ENCODE measurements around the gene ECT2L. TPM values are rescaled to one million over a fixed set of nuclear protein-coding genes. Genes with fewer than 3 reads are reported as not detected.

Gene ECT2L
- total and polyA plus RNA-seq, 7 experiments from 2014 or later = 0.13 to 0.27 (median 0.15) TPM; not detected in 4

- peak overlapping the region; percentile 94 for H3K4me3 ChIP-seq (ENCODE audit: low read length)
- no peaks in the 10 kb centered on the region for H3K27me3 Mint-ChIP-seq
- H3K36me3 ChIP-seq (ENCODE audit: control insufficient read depth in 2 of 3, insufficient read depth in 3 of 3, low read length in 3 of 3) = peaks cover 0 to 4% (median 4%) of the 10 kb centered on the region in 3 experiments
- peaks cover 0 to 9% (median 5%) of the 10 kb centered on the region in 5 donors for H3K36me3 Mint-ChIP-seq
- ChIA-PET CTCF (interaction anchor here (1.0 kb wide), 1 partner anchor 656 kb away, joined by 3 read pairs; no protein-coding TSS in a partner anchor), POLR2A (interaction anchor here (0.7 to 2.4 kb wide), 5 partner anchors 225 to 906 kb away, joined by 3 to 27 read pairs (median 3); partner anchors contain the start of genes CITED2 and TNFAIP3)
- no peaks in the 10 kb centered on the region for H3K9me3 ChIP-seq (ENCODE audit: control insufficient read depth in 2 of 3, low read length in 3 of 3)
- ATAC-seq (no peak), DNase-seq (peak in 1 of 9 donors; percentile 13)
- peak overlapping the region; percentile 96 to 100 (median 100) for H3K27ac Mint-ChIP-seq
- no peaks in the 10 kb centered on the region for H3K27me3 ChIP-seq (ENCODE audit: control insufficient read depth in 2 of 2, insufficient read depth in 2 of 2, low read length in 2 of 2)
- peaks cover 4 to 38% (median 32%) of the 10 kb centered on the region in 7 donors for H3K4me1 Mint-ChIP-seq
- H3K9me3 Mint-ChIP-seq = peaks cover 0 to 2% (median 0%) of the 10 kb centered on the region in 11 donors
- intact Hi-C loops (cut with micrococcal nuclease) = loop anchor here (1.0 to 10.0 kb wide), 19 partner anchors 80 to 1950 kb away; partner anchors contain the start of genes ABRACL (in 2 of the 2), CITED2 (in 2 of the 2), HEBP2 (in 2 of the 2) and PERP (in 2 of the 2)
- H3K4me1 ChIP-seq (ENCODE audit: control insufficient read depth in 2 of 2, insufficient read depth in 2 of 2, low read length in 2 of 2) = peaks cover 6 to 10% of the 10 kb centered on the region in 2 donors
- peak overlapping the region; percentile 87 for H3K27ac ChIP-seq (ENCODE audit: low read depth, low read length)
- H3K4me3 Mint-ChIP-seq = peak overlapping the region; percentile 91 to 100 (median 99)
These were observed 23.2 kb upstream of the ECT2L start for GRCh38 chr6:138772596-138773176.

- CTCF ChIA-PET = interaction anchor here (0.6 to 1.0 kb wide), 2 partner anchors 46 to 657 kb away, joined by 3 to 4 read pairs; no protein-coding TSS in a partner anchor
These were observed 22.5 kb upstream of the ECT2L start, which contains the start of gene CCDC28A for GRCh38 chr6:138773177-138774091. TSS of gene CCDC28A (plus strand) at chr6:138773769. CDS start at chr6:138776121, 2,352 bp downstream.

GRCh38 chr6:138774370-138774769, 21.5 kb upstream of the ECT2L start:
- H3K36me3 Mint-ChIP-seq = peaks cover 6 to 23% (median 12%) of the 10 kb centered on the region in 5 donors
- no peaks in the 10 kb centered on the region for H3K27me3 ChIP-seq (ENCODE audit: control insufficient read depth in 2 of 2, insufficient read depth in 2 of 2, low read length in 2 of 2)
- peaks cover 6 to 10% of the 10 kb centered on the region in 2 donors for H3K4me1 ChIP-seq (ENCODE audit: control insufficient read depth in 2 of 2, insufficient read depth in 2 of 2, low read length in 2 of 2)
- H3K27ac Mint-ChIP-seq = peak overlapping the region; percentile 96 to 100 (median 100)
- CTCF ChIA-PET = no interaction called here
- H3K27me3 Mint-ChIP-seq = no peaks in the 10 kb centered on the region
- H3K27ac ChIP-seq (ENCODE audit: low read depth, low read length) = peak overlapping the region; percentile 87
- H3K4me1 Mint-ChIP-seq = peaks cover 6 to 46% (median 37%) of the 10 kb centered on the region in 7 donors
- H3K4me3 Mint-ChIP-seq = peak overlapping the region; percentile 91 to 100 (median 99)
- H3K9me3 Mint-ChIP-seq = peaks cover 0 to 2% (median 0%) of the 10 kb centered on the region in 11 donors
- no peak for DNase-seq
- ATAC-seq = no peak
- intact Hi-C loops (cut with micrococcal nuclease) = loop anchor here (5.0 to 10.0 kb wide), 6 partner anchors 338 to 1560 kb away; partner anchors contain the start of genes PERP (in 2 of the 2), IFNGR1 (in 1 of the 2) and TNFAIP3 (in 1 of the 2)
- peak overlapping the region; percentile 94 for H3K4me3 ChIP-seq (ENCODE audit: low read length)
- POLR2A ChIA-PET = interaction anchor here (2.4 kb wide), 1 partner anchor 600 kb away, joined by 27 read pairs; the partner anchor contains the start of gene CITED2
- peaks cover 4 to 6% (median 4%) of the 10 kb centered on the region in 3 experiments for H3K36me3 ChIP-seq (ENCODE audit: control insufficient read depth in 2 of 3, insufficient read depth in 3 of 3, low read length in 3 of 3)
- no peaks in the 10 kb centered on the region for H3K9me3 ChIP-seq (ENCODE audit: control insufficient read depth in 2 of 3, low read length in 3 of 3)

More at GRCh38 chr6:138773177-138774091, 22.5 kb upstream of the ECT2L start, which contains the start of gene CCDC28A:
- H3K27ac ChIP-seq (ENCODE audit: low read depth, low read length) = peak within 1 kb of the TSS; percentile 87
- DNase-seq (peak; percentile 86 to 98 (median 97)), ATAC-seq (peak; percentile 93)
- peaks cover 2 to 16% (median 11%) of the 10 kb centered on the region in 5 donors for H3K36me3 Mint-ChIP-seq
- peaks cover 0 to 2% (median 0%) of the 10 kb centered on the region in 11 donors for H3K9me3 Mint-ChIP-seq
- peak within 1 kb of the TSS; percentile 91 to 100 (median 99) for H3K4me3 Mint-ChIP-seq
- H3K4me1 ChIP-seq (ENCODE audit: control insufficient read depth in 2 of 2, insufficient read depth in 2 of 2, low read length in 2 of 2) = peaks cover 6 to 10% of the 10 kb centered on the region in 2 donors
- intact Hi-C loops (cut with micrococcal nuclease) = loop anchor here (1.0 to 10.0 kb wide), 19 partner anchors 81 to 1951 kb away; partner anchors contain the start of genes ABRACL (in 2 of the 2), CITED2 (in 2 of the 2), HEBP2 (in 2 of the 2) and PERP (in 2 of the 2)
- POLR2A ChIA-PET = interaction anchor here (0.7 to 2.4 kb wide), 6 partner anchors 226 to 907 kb away, joined by 3 to 27 read pairs (median 3); partner anchors contain the start of genes CITED2 and TNFAIP3
- peaks cover 4 to 39% (median 36%) of the 10 kb centered on the region in 7 donors for H3K4me1 Mint-ChIP-seq
- H3K9me3 ChIP-seq (ENCODE audit: control insufficient read depth in 2 of 3, low read length in 3 of 3) = no peaks in the 10 kb centered on the region
- H3K27me3 ChIP-seq (ENCODE audit: control insufficient read depth in 2 of 2, insufficient read depth in 2 of 2, low read length in 2 of 2) = no peaks in the 10 kb centered on the region
- peaks cover 4% of the 10 kb centered on the region in 3 experiments for H3K36me3 ChIP-seq (ENCODE audit: control insufficient read depth in 2 of 3, insufficient read depth in 3 of 3, low read length in 3 of 3)
- H3K27ac Mint-ChIP-seq = peak within 1 kb of the TSS; percentile 96 to 100 (median 100)
- H3K4me3 ChIP-seq (ENCODE audit: low read length) = peak within 1 kb of the TSS; percentile 94
- no peaks in the 10 kb centered on the region for H3K27me3 Mint-ChIP-seq

- no peak overlapping the region for H3K27ac ChIP-seq (ENCODE audit: low read depth, low read length)
- H3K4me1 ChIP-seq (ENCODE audit: control insufficient read depth in 2 of 2, insufficient read depth in 2 of 2, low read length in 2 of 2) = peaks cover 6 to 10% of the 10 kb centered on the region in 2 donors
- Mint-ChIP-seq H3K27ac (no peak overlapping the region), H3K9me3 (peaks cover 0 to 2% (median 0%) of the 10 kb centered on the region in 11 donors), H3K4me3 (no peak overlapping the region), H3K27me3 (no peaks in the 10 kb centered on the region), H3K36me3 (peaks cover 8 to 34% (median 19%) of the 10 kb centered on the region in 5 donors), H3K4me1 (peaks cover 6 to 46% (median 36%) of the 10 kb centered on the region in 7 donors)
- no peak overlapping the region for H3K4me3 ChIP-seq (ENCODE audit: low read length)
- no peaks in the 10 kb centered on the region for H3K9me3 ChIP-seq (ENCODE audit: control insufficient read depth in 2 of 3, low read length in 3 of 3)
- H3K27me3 ChIP-seq (ENCODE audit: control insufficient read depth in 2 of 2, insufficient read depth in 2 of 2, low read length in 2 of 2) = no peaks in the 10 kb centered on the region
- ATAC-seq = no peak
- intact Hi-C loops (cut with micrococcal nuclease) = loop anchor here (10.0 kb wide), 2 partner anchors 1062 to 1562 kb away; partner anchors contain the start of gene IFNGR1 (in 1 of the 2)
- ChIA-PET CTCF (no interaction called here), POLR2A (interaction anchor here (0.6 to 0.7 kb wide), 4 partner anchors 258 to 824 kb away, joined by 3 to 9 read pairs (median 3); no protein-coding TSS in a partner anchor)
- H3K36me3 ChIP-seq (ENCODE audit: control insufficient read depth in 2 of 3, insufficient read depth in 3 of 3, low read length in 3 of 3) = peaks cover 4 to 17% (median 14%) of the 10 kb centered on the region in 3 experiments
- DNase-seq = no peak
These were observed 19.2 kb upstream of the ECT2L start for GRCh38 chr6:138776659-138777058.

DNA sequence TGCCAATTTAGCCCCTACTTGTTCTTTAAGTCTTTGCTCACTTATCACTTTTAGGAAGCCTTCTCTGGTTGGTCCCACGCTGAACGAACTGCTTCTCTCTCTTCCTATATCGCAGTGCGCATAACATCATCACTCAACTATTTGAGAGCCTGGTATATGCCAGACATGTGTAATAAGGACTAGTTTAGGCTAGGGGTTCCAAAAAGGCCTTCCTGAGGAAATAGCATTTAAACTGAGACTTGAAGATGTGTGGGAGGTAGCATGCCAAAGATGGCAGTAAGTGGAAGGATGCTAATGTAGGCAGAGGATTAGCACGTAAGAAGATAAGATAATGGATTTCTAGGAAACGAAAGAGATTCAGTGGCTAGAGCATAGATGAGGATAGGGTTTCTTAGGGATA, 17.6 kb upstream of the ECT2L start:
- intact Hi-C loops (cut with micrococcal nuclease) = loop anchor here (10.0 kb wide), 2 partner anchors 1064 to 1564 kb away; partner anchors contain the start of gene IFNGR1 (in 1 of the 2)
- no peaks in the 10 kb centered on the region for H3K27me3 Mint-ChIP-seq
- ChIA-PET CTCF (interaction anchor here (0.7 kb wide), 1 partner anchor 15 kb away, joined by 3 read pairs; no protein-coding TSS in a partner anchor), POLR2A (no interaction called here)
- peaks cover 10 to 45% (median 30%) of the 10 kb centered on the region in 5 donors for H3K36me3 Mint-ChIP-seq
- Histone ChIP-seq H3K9me3 (ENCODE audit: control insufficient read depth in 2 of 3, low read length in 3 of 3) (no peaks in the 10 kb centered on the region), H3K36me3 (ENCODE audit: control insufficient read depth in 2 of 3, insufficient read depth in 3 of 3, low read length in 3 of 3) (peaks cover 4 to 28% (median 14%) of the 10 kb centered on the region in 3 experiments), H3K4me1 (ENCODE audit: control insufficient read depth in 2 of 2, insufficient read depth in 2 of 2, low read length in 2 of 2) (peaks cover 0 to 10% of the 10 kb centered on the region in 2 donors), H3K4me3 (ENCODE audit: low read length) (no peak overlapping the region), H3K27ac (ENCODE audit: low read depth, low read length) (no peak overlapping the region), H3K27me3 (ENCODE audit: control insufficient read depth in 2 of 2, insufficient read depth in 2 of 2, low read length in 2 of 2) (no peaks in the 10 kb centered on the region)
- ATAC-seq (no peak), DNase-seq (no peak)
- peaks cover 6 to 34% (median 26%) of the 10 kb centered on the region in 7 donors for H3K4me1 Mint-ChIP-seq
- H3K4me3 Mint-ChIP-seq = no peak overlapping the region
- peak overlapping the region in 1 of 9 donors; percentile 25 for H3K27ac Mint-ChIP-seq
- peaks cover 0 to 1% (median 0%) of the 10 kb centered on the region in 11 donors for H3K9me3 Mint-ChIP-seq
